HEK293 (cell line): Measurements from ENCODE around the gene PHF3.

Source experiments
- ZFHX2 ChIP-seq: fragments of 450-650 bp; formaldehyde crosslinking; conservative IDR thresholded peaks from 2 replicates; pipeline ENCODE4 v1.5.1; 2016; ENCODE audit warnings: missing biosample characterization, missing genetic modification characterization
- ZNF214 ChIP-seq: fragments of 450-650 bp; formaldehyde crosslinking; IDR thresholded peaks from 2 replicates; pipeline ENCODE4 v1.5.1; 2017; ENCODE audit warnings: missing biosample characterization, mild to moderate bottlenecking, missing genetic modification characterization, borderline replicate concordance
- ZNF239 ChIP-seq: fragments of 450-650 bp; formaldehyde crosslinking; IDR thresholded peaks from 2 replicates; pipeline ENCODE4 v1.5.1; 2016; ENCODE audit warnings: missing biosample characterization, missing genetic modification characterization
- ZNF600 ChIP-seq: fragments of 450-650 bp; formaldehyde crosslinking; IDR thresholded peaks from 2 replicates; pipeline ENCODE4 v1.5.1; 2016; ENCODE audit warnings: missing biosample characterization, missing genetic modification characterization
- ZNF654 ChIP-seq: fragments of 450-650 bp; formaldehyde crosslinking; IDR thresholded peaks from 2 replicates; pipeline ENCODE4 v1.5.1; 2016; ENCODE audit warnings: low read depth, missing biosample characterization, missing genetic modification characterization
- ZNF76 ChIP-seq: fragments of 450-650 bp; formaldehyde crosslinking; IDR thresholded peaks from 2 replicates; pipeline ENCODE4; 2016; ENCODE audit warnings: low read depth, missing biosample characterization, missing genetic modification characterization, borderline replicate concordance
- TF ChIP-seq, protein P1 (sequence below): fragments of 450-650 bp; formaldehyde crosslinking; IDR thresholded peaks from 2 replicates; pipeline ENCODE4 v1.5.1; 2016; ENCODE audit warnings: missing biosample characterization, missing genetic modification characterization
- TF ChIP-seq, protein P2 (sequence below): fragments of 450-650 bp; formaldehyde crosslinking; IDR thresholded peaks from 2 replicates; pipeline ENCODE4 v1.5.1; 2017; ENCODE audit warnings: missing biosample characterization, missing genetic modification characterization
- TF ChIP-seq, protein P3 (sequence below): fragments of 450-650 bp; formaldehyde crosslinking; IDR thresholded peaks from 2 replicates; pipeline ENCODE4 v1.5.1; 2016; ENCODE audit warnings: missing biosample characterization, missing genetic modification characterization
- TF ChIP-seq, protein P4 (sequence below): fragments of 450-650 bp; formaldehyde crosslinking; IDR thresholded peaks from 2 replicates; pipeline ENCODE4 v1.5.1; 2016; ENCODE audit warnings: missing biosample characterization, missing genetic modification characterization
- TF ChIP-seq, protein P5 (sequence below): fragments of 450-650 bp; formaldehyde crosslinking; IDR thresholded peaks from 2 replicates; pipeline ENCODE4 v1.5.1; 2016; ENCODE audit warnings: missing biosample characterization, missing genetic modification characterization

DNA sequence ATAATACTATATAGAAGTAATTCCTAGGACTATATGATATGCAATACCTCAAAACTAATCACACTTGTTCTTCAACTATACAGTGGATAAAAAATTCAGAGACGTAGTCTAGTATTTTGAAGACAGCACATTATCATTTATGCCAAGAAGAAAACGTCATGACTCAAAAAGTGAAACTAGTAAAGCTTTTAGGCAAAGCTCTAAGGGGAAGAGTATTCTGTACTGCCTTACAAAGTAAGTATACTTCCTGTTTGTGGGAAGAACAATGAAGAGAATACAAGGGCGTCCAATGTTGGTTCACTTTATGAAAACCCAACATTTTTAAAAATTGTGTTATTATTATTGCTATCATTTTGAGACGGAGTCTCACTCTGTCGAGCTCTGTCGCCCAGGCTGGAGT, 35.5 kb upstream of the PHF3 start:
- TF ChIP-seq, protein P1, sequence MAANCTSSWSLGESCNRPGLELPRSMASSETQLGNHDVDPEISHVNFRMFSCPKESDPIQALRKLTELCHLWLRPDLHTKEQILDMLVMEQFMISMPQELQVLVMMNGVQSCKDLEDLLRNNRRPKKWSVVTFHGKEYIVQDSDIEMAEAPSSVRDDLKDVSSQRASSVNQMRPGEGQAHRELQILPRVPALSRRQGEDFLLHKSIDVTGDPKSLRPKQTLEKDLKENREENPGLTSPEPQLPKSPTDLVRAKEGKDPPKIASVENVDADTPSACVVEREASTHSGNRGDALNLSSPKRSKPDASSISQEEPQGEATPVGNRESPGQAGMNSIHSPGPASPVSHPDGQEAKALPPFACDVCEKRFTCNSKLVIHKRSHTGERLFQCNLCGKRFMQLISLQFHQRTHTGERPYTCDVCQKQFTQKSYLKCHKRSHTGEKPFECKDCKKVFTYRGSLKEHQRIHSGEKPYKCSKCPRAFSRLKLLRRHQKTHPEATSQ: no peak
- TF ChIP-seq, protein P2, sequence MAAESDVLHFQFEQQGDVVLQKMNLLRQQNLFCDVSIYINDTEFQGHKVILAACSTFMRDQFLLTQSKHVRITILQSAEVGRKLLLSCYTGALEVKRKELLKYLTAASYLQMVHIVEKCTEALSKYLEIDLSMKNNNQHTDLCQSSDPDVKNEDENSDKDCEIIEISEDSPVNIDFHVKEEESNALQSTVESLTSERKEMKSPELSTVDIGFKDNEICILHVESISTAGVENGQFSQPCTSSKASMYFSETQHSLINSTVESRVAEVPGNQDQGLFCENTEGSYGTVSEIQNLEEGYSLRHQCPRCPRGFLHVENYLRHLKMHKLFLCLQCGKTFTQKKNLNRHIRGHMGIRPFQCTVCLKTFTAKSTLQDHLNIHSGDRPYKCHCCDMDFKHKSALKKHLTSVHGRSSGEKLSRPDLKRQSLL: no peak
- TF ChIP-seq, protein P3, sequence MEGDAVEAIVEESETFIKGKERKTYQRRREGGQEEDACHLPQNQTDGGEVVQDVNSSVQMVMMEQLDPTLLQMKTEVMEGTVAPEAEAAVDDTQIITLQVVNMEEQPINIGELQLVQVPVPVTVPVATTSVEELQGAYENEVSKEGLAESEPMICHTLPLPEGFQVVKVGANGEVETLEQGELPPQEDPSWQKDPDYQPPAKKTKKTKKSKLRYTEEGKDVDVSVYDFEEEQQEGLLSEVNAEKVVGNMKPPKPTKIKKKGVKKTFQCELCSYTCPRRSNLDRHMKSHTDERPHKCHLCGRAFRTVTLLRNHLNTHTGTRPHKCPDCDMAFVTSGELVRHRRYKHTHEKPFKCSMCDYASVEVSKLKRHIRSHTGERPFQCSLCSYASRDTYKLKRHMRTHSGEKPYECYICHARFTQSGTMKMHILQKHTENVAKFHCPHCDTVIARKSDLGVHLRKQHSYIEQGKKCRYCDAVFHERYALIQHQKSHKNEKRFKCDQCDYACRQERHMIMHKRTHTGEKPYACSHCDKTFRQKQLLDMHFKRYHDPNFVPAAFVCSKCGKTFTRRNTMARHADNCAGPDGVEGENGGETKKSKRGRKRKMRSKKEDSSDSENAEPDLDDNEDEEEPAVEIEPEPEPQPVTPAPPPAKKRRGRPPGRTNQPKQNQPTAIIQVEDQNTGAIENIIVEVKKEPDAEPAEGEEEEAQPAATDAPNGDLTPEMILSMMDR (tag by site-specific recombination): no peak
- TF ChIP-seq ZNF76 (tag by site-specific recombination): no peak
- TF ChIP-seq ZNF239: no peak
- TF ChIP-seq, protein P4, sequence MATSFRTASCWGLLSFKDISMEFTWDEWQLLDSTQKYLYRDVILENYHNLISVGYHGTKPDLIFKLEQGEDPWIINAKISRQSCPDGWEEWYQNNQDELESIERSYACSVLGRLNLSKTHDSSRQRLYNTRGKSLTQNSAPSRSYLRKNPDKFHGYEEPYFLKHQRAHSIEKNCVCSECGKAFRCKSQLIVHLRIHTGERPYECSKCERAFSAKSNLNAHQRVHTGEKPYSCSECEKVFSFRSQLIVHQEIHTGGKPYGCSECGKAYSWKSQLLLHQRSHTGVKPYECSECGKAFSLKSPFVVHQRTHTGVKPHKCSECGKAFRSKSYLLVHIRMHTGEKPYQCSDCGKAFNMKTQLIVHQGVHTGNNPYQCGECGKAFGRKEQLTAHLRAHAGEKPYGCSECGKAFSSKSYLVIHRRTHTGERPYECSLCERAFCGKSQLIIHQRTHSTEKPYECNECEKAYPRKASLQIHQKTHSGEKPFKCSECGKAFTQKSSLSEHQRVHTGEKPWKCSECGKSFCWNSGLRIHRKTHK (tag by site-specific recombination): no peak
- TF ChIP-seq ZNF654 (tag by site-specific recombination): no peak
- no peak for TF ChIP-seq ZNF600 (tag by site-specific recombination)
- TF ChIP-seq, protein P5, sequence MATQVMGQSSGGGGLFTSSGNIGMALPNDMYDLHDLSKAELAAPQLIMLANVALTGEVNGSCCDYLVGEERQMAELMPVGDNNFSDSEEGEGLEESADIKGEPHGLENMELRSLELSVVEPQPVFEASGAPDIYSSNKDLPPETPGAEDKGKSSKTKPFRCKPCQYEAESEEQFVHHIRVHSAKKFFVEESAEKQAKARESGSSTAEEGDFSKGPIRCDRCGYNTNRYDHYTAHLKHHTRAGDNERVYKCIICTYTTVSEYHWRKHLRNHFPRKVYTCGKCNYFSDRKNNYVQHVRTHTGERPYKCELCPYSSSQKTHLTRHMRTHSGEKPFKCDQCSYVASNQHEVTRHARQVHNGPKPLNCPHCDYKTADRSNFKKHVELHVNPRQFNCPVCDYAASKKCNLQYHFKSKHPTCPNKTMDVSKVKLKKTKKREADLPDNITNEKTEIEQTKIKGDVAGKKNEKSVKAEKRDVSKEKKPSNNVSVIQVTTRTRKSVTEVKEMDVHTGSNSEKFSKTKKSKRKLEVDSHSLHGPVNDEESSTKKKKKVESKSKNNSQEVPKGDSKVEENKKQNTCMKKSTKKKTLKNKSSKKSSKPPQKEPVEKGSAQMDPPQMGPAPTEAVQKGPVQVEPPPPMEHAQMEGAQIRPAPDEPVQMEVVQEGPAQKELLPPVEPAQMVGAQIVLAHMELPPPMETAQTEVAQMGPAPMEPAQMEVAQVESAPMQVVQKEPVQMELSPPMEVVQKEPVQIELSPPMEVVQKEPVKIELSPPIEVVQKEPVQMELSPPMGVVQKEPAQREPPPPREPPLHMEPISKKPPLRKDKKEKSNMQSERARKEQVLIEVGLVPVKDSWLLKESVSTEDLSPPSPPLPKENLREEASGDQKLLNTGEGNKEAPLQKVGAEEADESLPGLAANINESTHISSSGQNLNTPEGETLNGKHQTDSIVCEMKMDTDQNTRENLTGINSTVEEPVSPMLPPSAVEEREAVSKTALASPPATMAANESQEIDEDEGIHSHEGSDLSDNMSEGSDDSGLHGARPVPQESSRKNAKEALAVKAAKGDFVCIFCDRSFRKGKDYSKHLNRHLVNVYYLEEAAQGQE: no peak
- no peak for TF ChIP-seq ZFHX2
- no peak for TF ChIP-seq ZNF214 (tag by site-specific recombination)
